IMR-90 (cell line): ENCODE results near the gene LYZL1. TPM values are rescaled to one million over a fixed set of nuclear protein-coding genes. Genes with fewer than 3 reads are reported as not detected.

Source experiments
- ATAC-seq: fragments of 200-7000 bp; cut with Tn5 transposase; 2 replicates; pipeline ENCODE4 v1.9.1; 2020; ENCODE audit warnings: low read depth, mild to moderate bottlenecking, moderate library complexity
- BruUV-seq: library from RNA; stranded (reverse); fragments of 400-500 nt; replicated peaks from 2 replicates; lab custom pipeline; 2021; lab: Mats Ljungman, UMichigan
- CTCF ChIA-PET: fragments of 300-600 bp; formaldehyde crosslinking; extraction: SDS; loops from one replicate; lab custom pipeline; 2021; ENCODE audit warnings: antibody characterized with exemption; lab: Yijun Ruan, JAX
- POLR2A ChIA-PET: fragments of 300-600 bp; sonication (Branson Sonifier 250); formaldehyde crosslinking; loops from one replicate; lab custom pipeline; 2022; ENCODE audit warnings: antibody characterized with exemption; ENCODE audit not compliant: unreplicated experiment; lab: Charles Lee
- DNase-seq: peaks from one replicate; pipeline ENCODE4 v3.0.0; 2013
- H2AFZ ChIP-seq: replicated peaks from 2 replicates; pipeline ENCODE3; 2013; ENCODE audit warnings: low read length, mild to moderate bottlenecking; ENCODE audit not compliant: poor library complexity
- H2AK5ac ChIP-seq: 2 replicates; pipeline ENCODE4 v1.6.1; 2013; ENCODE audit warnings: low read depth, low read length, inconsistent platforms
- H2AK9ac ChIP-seq: replicated peaks from 2 replicates; pipeline ENCODE3; 2013; ENCODE audit warnings: mild to moderate bottlenecking, low read depth, low read length, moderate library complexity; ENCODE audit not compliant: poor library complexity
- H2BK120ac ChIP-seq: 2 replicates; pipeline ENCODE4 v1.6.1; 2013; ENCODE audit warnings: low read depth, low read length, inconsistent platforms
- H2BK15ac ChIP-seq: 3 replicates; pipeline ENCODE4 v1.6.1; 2013; ENCODE audit warnings: low read depth, low read length, inconsistent platforms
- H2BK20ac ChIP-seq: 2 replicates; pipeline ENCODE4 v1.6.1; 2013; ENCODE audit warnings: low read depth, mild to moderate bottlenecking, inconsistent platforms, low read length, moderate library complexity
- H2BK5ac ChIP-seq: 2 replicates; pipeline ENCODE4 v1.6.1; 2013; ENCODE audit warnings: mild to moderate bottlenecking, low read depth, low read length, inconsistent platforms; ENCODE audit not compliant: poor library complexity, severe bottlenecking
- H3K14ac ChIP-seq: replicated peaks from 2 replicates; pipeline ENCODE4 v1.6.1; 2013; ENCODE audit warnings: low read depth, low read length, inconsistent platforms
- H3K18ac ChIP-seq: 2 replicates; pipeline ENCODE4 v1.6.1; 2013; ENCODE audit warnings: low read depth, low read length, control low read depth
- H3K23ac ChIP-seq: 2 replicates; pipeline ENCODE4 v1.6.1; 2013; ENCODE audit warnings: low read depth, low read length, inconsistent platforms
- H3K27ac ChIP-seq: 2 replicates; pipeline ENCODE4 v1.5.1; 2013; ENCODE audit warnings: mild to moderate bottlenecking, control low read depth, low read length; ENCODE audit not compliant: insufficient read depth
- H3K27me3 ChIP-seq: 2 replicates; pipeline ENCODE4 v1.6.1; 2013; ENCODE audit warnings: low read length; ENCODE audit not compliant: control insufficient read depth, insufficient read depth
- H3K36me3 ChIP-seq: 2 replicates; pipeline ENCODE4 v1.6.1; 2013; ENCODE audit warnings: low read length, mixed read lengths; ENCODE audit not compliant: control insufficient read depth, insufficient read depth
- H3K4ac ChIP-seq: 2 replicates; pipeline ENCODE4 v1.6.1; 2013; ENCODE audit warnings: low read depth, low read length, inconsistent platforms
- H3K4me1 ChIP-seq: 2 replicates; pipeline ENCODE4 v1.6.1; 2013; ENCODE audit warnings: low read length, mixed read lengths; ENCODE audit not compliant: control insufficient read depth, insufficient read depth
- H3K4me2 ChIP-seq: 2 replicates; pipeline ENCODE4 v1.6.1; 2013; ENCODE audit warnings: low read depth, mild to moderate bottlenecking, control low read depth, low read length, moderate library complexity
- H3K4me3 ChIP-seq: 2 replicates; pipeline ENCODE4 v1.5.1; 2013; ENCODE audit warnings: low read depth, mild to moderate bottlenecking, control low read depth, low read length, moderate library complexity; ENCODE audit not compliant: insufficient read depth
- H3K56ac ChIP-seq: 2 replicates; pipeline ENCODE4 v1.6.1; 2013; ENCODE audit warnings: low read length, inconsistent platforms; ENCODE audit not compliant: insufficient read depth; ENCODE audit errors: extremely low read depth
- H3K79me1 ChIP-seq, 2 experiments: 2 replicates each; pipeline ENCODE4 v1.6.1; 2013; ENCODE audit warnings: low read length in 2 of 2, inconsistent platforms in 1 of 2, low read depth in 1 of 2
- H3K9ac ChIP-seq: 2 replicates; pipeline ENCODE4 v1.6.1; 2013; ENCODE audit warnings: low read depth, low read length, control low read depth
- H3K9me1 ChIP-seq: 2 replicates; pipeline ENCODE4 v1.6.1; 2013; ENCODE audit warnings: low read length, inconsistent platforms; ENCODE audit not compliant: insufficient read depth
- H3K9me3 ChIP-seq: 2 replicates; pipeline ENCODE4 v1.6.1; 2013; ENCODE audit warnings: low read length; ENCODE audit not compliant: control insufficient read depth, insufficient read depth
- H4K20me1 ChIP-seq: 2 replicates; pipeline ENCODE4 v1.6.1; 2013; ENCODE audit warnings: low read length, inconsistent platforms; ENCODE audit not compliant: insufficient read depth
- H4K5ac ChIP-seq: 2 replicates; pipeline ENCODE4 v1.6.1; 2013; ENCODE audit warnings: mild to moderate bottlenecking, low read depth, low read length, control low read depth
- H4K8ac ChIP-seq, 2 experiments: 2 replicates each; pipeline ENCODE4 v1.6.1; 2013; ENCODE audit warnings: low read depth in 2 of 2, low read length in 2 of 2, control low read depth in 1 of 2, inconsistent platforms in 1 of 2
- H4K91ac ChIP-seq: 2 replicates; pipeline ENCODE4 v1.6.1; 2013; ENCODE audit warnings: low read depth, low read length, inconsistent platforms; ENCODE audit not compliant: insufficient read depth
- BHLHE40 ChIP-seq: fragments of 150-350 bp; IDR thresholded peaks from 2 replicates; pipeline ENCODE4 v1.6.1; 2016; ENCODE audit warnings: mild to moderate bottlenecking, low read depth, low read length
- NFE2L2 ChIP-seq: fragments of 150-350 bp; IDR thresholded peaks from 2 replicates; pipeline ENCODE4 v1.6.1; 2016; ENCODE audit warnings: low read depth, mild to moderate bottlenecking, low read length
- POLR2A ChIP-seq: IDR thresholded peaks from 2 replicates; pipeline ENCODE4 v1.6.1; 2012; ENCODE audit warnings: mild to moderate bottlenecking, low read depth, low read length
- WGBS, 2 experiments: methylation state at CpG; one replicate each; pipeline versions ENCODE4 v1.1.5 to v1.1.7; 2013; ENCODE audit warnings: missing lambda C conversion rate in 2 of 2; ENCODE audit not compliant: insufficient read length in 1 of 2; ENCODE audit errors: extremely low coverage in 2 of 2; 5-methylcytosine and 5-hydroxymethylcytosine counted together
- dilution Hi-C: fragments of 300-500 bp; cut with HindIII; formaldehyde crosslinking; loops from one replicate; pipeline ENCODE4 v1.14.3; 2018; ENCODE audit warnings: low sequenced_read_pairs; ENCODE audit not compliant: unreplicated experiment
- in situ Hi-C: fragments of 300-500 bp; cut with MboI; formaldehyde crosslinking; loops from 3 replicates; pipeline ENCODE4 v1.14.3; 2019; ENCODE audit warnings: low sequenced_read_pairs, inconsistent platforms, mixed read lengths
- intact Hi-C: fragments of 100-400 bp; cut with micrococcal nuclease; formaldehyde crosslinking; loops from 2 replicates; pipeline ENCODE4 v1.10.0; 2022
- polyA plus RNA-seq, 3 experiments: library from polyadenylated mRNA; depleted of rRNA; stranded (reverse); fragments of >200 nt; gene quantifications; 2 replicates each; pipeline ENCODE4 v1.2.3, GENCODE V29; 2012; ENCODE audit warnings: low replicate concordance in 1 of 3
- total RNA-seq: library from RNA; depleted of rRNA; stranded (reverse); fragments of >200 nt; gene quantifications from 2 replicates; pipeline ENCODE4 v1.2.3, GENCODE V29; 2012

LYZL1 gene
- total and polyA plus RNA-seq, 2 of the 4 experiments (the other 2 are of a cell fraction), result not detected

DNA sequence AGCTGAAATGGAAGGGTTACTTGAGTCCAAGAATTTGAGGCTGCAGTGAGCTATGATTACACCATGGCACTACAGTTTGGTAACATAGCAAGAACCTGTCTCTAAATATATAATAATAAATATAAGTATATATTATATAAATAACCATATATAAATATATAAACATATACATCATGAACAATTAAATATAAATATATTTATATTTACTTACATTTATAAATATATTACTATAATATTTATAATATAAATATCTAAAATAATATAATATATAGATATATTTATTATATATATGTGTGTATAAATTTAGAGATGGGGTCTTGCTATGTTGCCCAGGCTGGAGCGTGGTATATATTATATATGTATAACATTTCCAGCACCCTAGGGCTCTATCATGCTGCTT is 42.4 kb upstream of the LYZL1 start:
- Histone ChIP-seq H3K4ac (no peak overlapping the region), H4K91ac (no peak overlapping the region), H2AK9ac (no peak overlapping the region), H2BK120ac (no peak overlapping the region), H4K8ac (no peak overlapping the region), H4K5ac (no peak overlapping the region), H2BK15ac (no peak overlapping the region), H4K20me1 (no peaks in the 10 kb centered on the region), H2BK5ac (no peak overlapping the region), H2BK20ac (no peak overlapping the region), H3K36me3 (no peaks in the 10 kb centered on the region), H3K9ac (no peak overlapping the region), H3K27me3 (peaks cover 41% of the 10 kb centered on the region), H3K9me1 (no peaks in the 10 kb centered on the region), H2AK5ac (no peak overlapping the region), H3K4me1 (peaks cover 2% of the 10 kb centered on the region), H3K4me2 (no peak overlapping the region), H3K56ac (no peak overlapping the region), H3K14ac (no peak overlapping the region), H3K27ac (no peak overlapping the region), H3K79me1 (no peaks in the 10 kb centered on the region), H3K4me3 (no peak overlapping the region), H3K23ac (no peak overlapping the region), H2AFZ (no peak overlapping the region), H3K9me3 (peaks cover 2% of the 10 kb centered on the region; the same call in 1 of the 2 replicates), H3K18ac (no peak overlapping the region)
- ChIA-PET CTCF (no interaction called here), POLR2A (no interaction called here)
- no peak for TF ChIP-seq NFE2L2
- no peak for TF ChIP-seq BHLHE40
- no peak for TF ChIP-seq POLR2A
- intact Hi-C loops (no loop called here), dilution Hi-C loops (no loop called here), in situ Hi-C loops (no loop called here)
- no CpG with 5 or more reads among the region's 1 CpG for WGBS, 2 experiments
- BruUV-seq, result no TSS peak
- ATAC-seq (no peak), DNase-seq (no peak)
